ENCODE results near the gene KIAA0040.

DNA sequence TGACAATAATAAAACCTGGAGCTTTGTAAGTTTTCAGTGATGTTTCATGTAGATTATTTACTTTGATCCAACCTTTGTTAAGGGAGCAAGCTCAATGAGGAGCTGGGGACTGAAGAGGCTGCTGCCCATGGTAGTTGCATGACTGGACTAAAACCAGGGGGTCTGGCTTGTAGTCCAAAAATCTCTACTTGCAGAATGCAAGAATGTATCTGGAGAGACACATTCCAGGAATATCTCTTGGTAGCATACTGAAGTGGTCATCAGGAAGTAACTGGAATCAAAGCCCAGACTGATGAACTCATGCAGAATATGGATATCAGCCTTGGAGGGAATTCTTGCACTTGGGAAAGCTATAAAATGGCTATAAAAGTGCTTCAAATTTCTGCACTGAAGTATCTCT lies 5.8 kb upstream of the KIAA0040 start:
- TF ChIP-seq, protein P1, sequence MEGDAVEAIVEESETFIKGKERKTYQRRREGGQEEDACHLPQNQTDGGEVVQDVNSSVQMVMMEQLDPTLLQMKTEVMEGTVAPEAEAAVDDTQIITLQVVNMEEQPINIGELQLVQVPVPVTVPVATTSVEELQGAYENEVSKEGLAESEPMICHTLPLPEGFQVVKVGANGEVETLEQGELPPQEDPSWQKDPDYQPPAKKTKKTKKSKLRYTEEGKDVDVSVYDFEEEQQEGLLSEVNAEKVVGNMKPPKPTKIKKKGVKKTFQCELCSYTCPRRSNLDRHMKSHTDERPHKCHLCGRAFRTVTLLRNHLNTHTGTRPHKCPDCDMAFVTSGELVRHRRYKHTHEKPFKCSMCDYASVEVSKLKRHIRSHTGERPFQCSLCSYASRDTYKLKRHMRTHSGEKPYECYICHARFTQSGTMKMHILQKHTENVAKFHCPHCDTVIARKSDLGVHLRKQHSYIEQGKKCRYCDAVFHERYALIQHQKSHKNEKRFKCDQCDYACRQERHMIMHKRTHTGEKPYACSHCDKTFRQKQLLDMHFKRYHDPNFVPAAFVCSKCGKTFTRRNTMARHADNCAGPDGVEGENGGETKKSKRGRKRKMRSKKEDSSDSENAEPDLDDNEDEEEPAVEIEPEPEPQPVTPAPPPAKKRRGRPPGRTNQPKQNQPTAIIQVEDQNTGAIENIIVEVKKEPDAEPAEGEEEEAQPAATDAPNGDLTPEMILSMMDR (IDR thresholded peaks at IDR 0.05) = no peak
- no peak for TF ChIP-seq SIN3A (IDR thresholded peaks at IDR 0.05; ENCODE audit: borderline replicate concordance, insufficient read depth, low read depth, low read length)
- TF ChIP-seq POLR2AphosphoS5 (IDR thresholded peaks at IDR 0.05; ENCODE audit: low read depth, low read length) = no peak
- no peak for TF ChIP-seq TCF7L2 (IDR thresholded peaks at IDR 0.05; ENCODE audit: low read depth, low read length)
- TF ChIP-seq, protein P2, sequence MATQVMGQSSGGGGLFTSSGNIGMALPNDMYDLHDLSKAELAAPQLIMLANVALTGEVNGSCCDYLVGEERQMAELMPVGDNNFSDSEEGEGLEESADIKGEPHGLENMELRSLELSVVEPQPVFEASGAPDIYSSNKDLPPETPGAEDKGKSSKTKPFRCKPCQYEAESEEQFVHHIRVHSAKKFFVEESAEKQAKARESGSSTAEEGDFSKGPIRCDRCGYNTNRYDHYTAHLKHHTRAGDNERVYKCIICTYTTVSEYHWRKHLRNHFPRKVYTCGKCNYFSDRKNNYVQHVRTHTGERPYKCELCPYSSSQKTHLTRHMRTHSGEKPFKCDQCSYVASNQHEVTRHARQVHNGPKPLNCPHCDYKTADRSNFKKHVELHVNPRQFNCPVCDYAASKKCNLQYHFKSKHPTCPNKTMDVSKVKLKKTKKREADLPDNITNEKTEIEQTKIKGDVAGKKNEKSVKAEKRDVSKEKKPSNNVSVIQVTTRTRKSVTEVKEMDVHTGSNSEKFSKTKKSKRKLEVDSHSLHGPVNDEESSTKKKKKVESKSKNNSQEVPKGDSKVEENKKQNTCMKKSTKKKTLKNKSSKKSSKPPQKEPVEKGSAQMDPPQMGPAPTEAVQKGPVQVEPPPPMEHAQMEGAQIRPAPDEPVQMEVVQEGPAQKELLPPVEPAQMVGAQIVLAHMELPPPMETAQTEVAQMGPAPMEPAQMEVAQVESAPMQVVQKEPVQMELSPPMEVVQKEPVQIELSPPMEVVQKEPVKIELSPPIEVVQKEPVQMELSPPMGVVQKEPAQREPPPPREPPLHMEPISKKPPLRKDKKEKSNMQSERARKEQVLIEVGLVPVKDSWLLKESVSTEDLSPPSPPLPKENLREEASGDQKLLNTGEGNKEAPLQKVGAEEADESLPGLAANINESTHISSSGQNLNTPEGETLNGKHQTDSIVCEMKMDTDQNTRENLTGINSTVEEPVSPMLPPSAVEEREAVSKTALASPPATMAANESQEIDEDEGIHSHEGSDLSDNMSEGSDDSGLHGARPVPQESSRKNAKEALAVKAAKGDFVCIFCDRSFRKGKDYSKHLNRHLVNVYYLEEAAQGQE (IDR thresholded peaks at IDR 0.05; ENCODE audit: insufficient read depth in 1 of 2, low read depth in 2 of 2, low read length in 1 of 2) = no peak

Measured in Panc1 (cell line).